HFF-Myc (cell line): ENCODE measurements around the gene CSH2.
A peak's percentile ranks its signal among the peaks of the same experiment; 100 is the strongest.

Experiments used
- DNase-seq: peaks from one replicate; pipeline ENCODE4 v3.0.0-alpha.2; 2011; ENCODE audit warnings: low read depth; ENCODE audit errors: extremely low read depth
- H3K4me3 ChIP-seq: replicated peaks from 2 replicates; pipeline ENCODE4 v1.5.1; 2011; ENCODE audit warnings: low read depth, mild to moderate bottlenecking, control low read depth, low read length
- CTCF ChIP-seq: IDR thresholded peaks from 2 replicates; pipeline ENCODE4 v1.5.1; 2012; ENCODE audit warnings: mild to moderate bottlenecking, low read depth, low read length, control low read depth; ENCODE audit errors: missing control alignments

Gene CSH2

GRCh38 chr17:63827002-63827800 is 46.3 kb downstream of the CSH2 start, which contains the start of the genes FTSJ3 and PSMC5:
TSS of gene FTSJ3 (minus strand) at chr17:63827663. CDS start at chr17:63826902, 761 bp downstream.
TSS of gene PSMC5 (plus strand) at chr17:63827431. CDS start at chr17:63827491, 60 bp downstream.
- peak; percentile 22 for TF ChIP-seq CTCF
- peak; percentile 85 for DNase-seq
- H3K4me3 ChIP-seq: peak within 1 kb of the TSS; percentile 97

GRCh38 chr17:63826468-63827001 is 46.9 kb downstream of the CSH2 start:
- no peak for DNase-seq
- TF ChIP-seq CTCF: no peak
- H3K4me3 ChIP-seq: peak overlapping the region; percentile 97

GRCh38 chr17:63824362-63824761 is 49.1 kb downstream of the CSH2 start:
- no peak for TF ChIP-seq CTCF
- DNase-seq: no peak

GRCh38 chr17:63823659-63824331 is 49.7 kb downstream of the CSH2 start:
- H3K4me3 ChIP-seq: no peak overlapping the region
- TF ChIP-seq CTCF: no peak

More at GRCh38 chr17:63824362-63824761, 49.1 kb downstream of the CSH2 start:
- H3K4me3 ChIP-seq: no peak overlapping the region

GRCh38 chr17:63822537-63822936 is 50.9 kb downstream of the CSH2 start:
- DNase-seq: no peak
- H3K4me3 ChIP-seq: no peak overlapping the region
- no peak for TF ChIP-seq CTCF

More at GRCh38 chr17:63823659-63824331, 49.7 kb downstream of the CSH2 start:
- DNase-seq: no peak
